ENCODE results near the gene TCF20. TPM values are rescaled to one million over a fixed set of nuclear protein-coding genes. Genes with fewer than 3 reads are reported as not detected.

Gene TCF20
- total RNA-seq (2022) (44.7 and 56.4 TPM in 2 replicates), Bru-seq, nascent RNA (percentile 75 among the genes with signal in this experiment), BruChase-seq, experiment 1, labeled RNA remaining after a 6-hour chase (percentile 80 among the genes with signal in this experiment), BruChase-seq, experiment 2, labeled RNA remaining after a 2-hour chase (percentile 80 among the genes with signal in this experiment)
- long read RNA-seq, full-length matches to known transcripts: 1 of 7 reads
- long read RNA-seq, partial matches to known transcripts: 0 of 7 reads
- long read RNA-seq, other reads (novel, unspliced or antisense): 6 of 7 reads

DNA sequence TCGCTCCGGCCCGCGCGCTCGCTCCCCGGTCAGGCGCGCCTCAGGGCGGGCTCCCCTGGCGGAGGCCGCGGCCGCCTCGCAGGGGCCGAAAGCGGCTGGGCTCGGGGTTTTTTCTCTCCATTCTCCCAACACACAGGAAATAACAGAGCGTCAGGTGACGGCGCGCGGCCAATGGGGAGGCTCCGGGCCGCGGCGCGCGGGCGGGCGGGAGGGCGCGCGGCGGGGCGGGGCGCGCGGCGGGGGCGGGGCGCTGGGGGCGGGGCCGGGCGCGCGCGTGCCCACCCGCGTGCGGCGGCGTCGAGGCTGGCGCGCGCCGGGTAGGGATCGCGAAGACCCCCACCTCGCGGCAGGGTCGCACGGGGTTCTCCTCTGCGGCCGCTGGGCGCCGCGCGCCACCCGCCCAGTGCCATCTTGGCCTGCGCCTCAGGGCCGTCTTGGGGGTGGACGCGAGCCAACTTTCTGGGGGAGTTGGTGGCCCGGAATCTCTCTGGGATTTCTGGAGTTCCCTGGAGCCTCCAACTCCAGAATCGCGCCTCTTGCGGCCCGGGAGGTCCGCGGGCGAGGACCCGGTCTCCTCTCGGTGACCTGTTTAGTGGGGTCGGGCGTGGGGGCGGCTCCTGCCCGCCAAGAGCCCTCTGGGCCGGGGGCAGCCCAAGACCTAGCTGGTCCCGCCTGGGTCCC is at the start of gene TCF20:
Gene TCF20 (minus strand): TSS at position 144 of the 681 bp plus-strand sequence. CDS start 55,348 bp downstream, outside the sequence.
- Mint-ChIP-seq H3K27ac (ENCODE audit: low read depth, unreplicated experiment) (peak within 1 kb of the TSS; percentile 79), H3K27me3 (ENCODE audit: insufficient read depth, unreplicated experiment) (no peaks in the 10 kb centered on the region), H3K4me1 (ENCODE audit: insufficient read depth, unreplicated experiment) (peaks cover 12% of the 10 kb centered on the region), H3K9me3 (ENCODE audit: unreplicated experiment) (no peaks in the 10 kb centered on the region), H3K4me3 (ENCODE audit: unreplicated experiment) (peak within 1 kb of the TSS; percentile 92), H3K36me3 (ENCODE audit: insufficient read depth, unreplicated experiment) (peaks cover 8% of the 10 kb centered on the region)
- TF ChIP-seq, protein P1, sequence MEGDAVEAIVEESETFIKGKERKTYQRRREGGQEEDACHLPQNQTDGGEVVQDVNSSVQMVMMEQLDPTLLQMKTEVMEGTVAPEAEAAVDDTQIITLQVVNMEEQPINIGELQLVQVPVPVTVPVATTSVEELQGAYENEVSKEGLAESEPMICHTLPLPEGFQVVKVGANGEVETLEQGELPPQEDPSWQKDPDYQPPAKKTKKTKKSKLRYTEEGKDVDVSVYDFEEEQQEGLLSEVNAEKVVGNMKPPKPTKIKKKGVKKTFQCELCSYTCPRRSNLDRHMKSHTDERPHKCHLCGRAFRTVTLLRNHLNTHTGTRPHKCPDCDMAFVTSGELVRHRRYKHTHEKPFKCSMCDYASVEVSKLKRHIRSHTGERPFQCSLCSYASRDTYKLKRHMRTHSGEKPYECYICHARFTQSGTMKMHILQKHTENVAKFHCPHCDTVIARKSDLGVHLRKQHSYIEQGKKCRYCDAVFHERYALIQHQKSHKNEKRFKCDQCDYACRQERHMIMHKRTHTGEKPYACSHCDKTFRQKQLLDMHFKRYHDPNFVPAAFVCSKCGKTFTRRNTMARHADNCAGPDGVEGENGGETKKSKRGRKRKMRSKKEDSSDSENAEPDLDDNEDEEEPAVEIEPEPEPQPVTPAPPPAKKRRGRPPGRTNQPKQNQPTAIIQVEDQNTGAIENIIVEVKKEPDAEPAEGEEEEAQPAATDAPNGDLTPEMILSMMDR (IDR thresholded peaks at IDR 0.05; ENCODE audit: unreplicated experiment): no peak
- no TSS peak for BruUV-seq (replicated peaks)
- CTCF ChIA-PET: no interaction called here
- peak; percentile 81 for DNase-seq (ENCODE audit: unreplicated experiment)
- POLR2A ChIA-PET: interaction anchor here (0.7 kb wide), 1 partner anchor 41 kb away, joined by 3 read pairs; no protein-coding TSS in a partner anchor
- intact Hi-C loops (cut with micrococcal nuclease): no loop called here

DNA sequence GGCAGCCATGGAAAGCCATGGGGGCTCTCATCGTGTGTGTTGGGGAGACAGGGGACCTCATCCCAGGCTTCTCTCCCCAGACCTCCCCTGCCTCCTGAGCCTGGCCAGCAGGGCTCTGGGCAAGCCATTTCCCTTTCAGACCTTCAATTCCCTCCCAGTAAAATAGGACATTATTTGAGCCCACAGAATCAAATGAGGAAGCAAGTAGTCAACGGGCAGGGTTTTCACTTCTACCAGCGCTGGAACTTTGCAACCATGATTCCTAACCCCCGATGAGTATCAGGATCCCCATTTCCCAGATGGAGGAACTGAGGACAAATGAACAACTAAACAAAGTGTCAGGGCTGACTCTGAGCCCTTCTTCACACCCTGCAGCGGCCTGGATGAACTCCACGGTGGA is 48.9 kb upstream of the TCF20 start:
- Mint-ChIP-seq H3K27me3 (ENCODE audit: insufficient read depth, unreplicated experiment) (no peaks in the 10 kb centered on the region), H3K4me1 (ENCODE audit: insufficient read depth, unreplicated experiment) (peaks cover 39% of the 10 kb centered on the region)
- no TSS peak for BruUV-seq (replicated peaks)

GRCh38 chr22:42318967-42319366 is 48.5 kb upstream of the TCF20 start:
- intact Hi-C loops (cut with micrococcal nuclease): no loop called here
- Mint-ChIP-seq H3K27me3 (ENCODE audit: insufficient read depth, unreplicated experiment) (no peaks in the 10 kb centered on the region), H3K4me3 (ENCODE audit: unreplicated experiment) (no peak overlapping the region), H3K9me3 (ENCODE audit: unreplicated experiment) (no peaks in the 10 kb centered on the region), H3K4me1 (ENCODE audit: insufficient read depth, unreplicated experiment) (peaks cover 42% of the 10 kb centered on the region), H3K36me3 (ENCODE audit: insufficient read depth, unreplicated experiment) (peaks cover 6% of the 10 kb centered on the region), H3K27ac (ENCODE audit: low read depth, unreplicated experiment) (no peak overlapping the region)
- TF ChIP-seq, protein P1 (IDR thresholded peaks at IDR 0.05; ENCODE audit: unreplicated experiment): no peak
- POLR2A ChIA-PET: interaction anchor here (0.7 kb wide), 1 partner anchor 46 kb away, joined by 3 read pairs; no protein-coding TSS in a partner anchor
- no TSS peak for BruUV-seq (replicated peaks)
- DNase-seq (ENCODE audit: unreplicated experiment): no peak
- CTCF ChIA-PET: interaction anchor here (1.0 to 1.4 kb wide), 2 partner anchors 38 to 86 kb away, joined by 3 to 4 read pairs; no protein-coding TSS in a partner anchor

More for the DNA sequence above, 48.9 kb upstream of the TCF20 start:
- no peak for DNase-seq (ENCODE audit: unreplicated experiment)
- CTCF ChIA-PET: no interaction called here
- TF ChIP-seq, protein P1 (IDR thresholded peaks at IDR 0.05; ENCODE audit: unreplicated experiment): no peak
- Mint-ChIP-seq H3K9me3 (ENCODE audit: unreplicated experiment) (no peaks in the 10 kb centered on the region), H3K27ac (ENCODE audit: low read depth, unreplicated experiment) (no peak overlapping the region), H3K4me3 (ENCODE audit: unreplicated experiment) (no peak overlapping the region), H3K36me3 (ENCODE audit: insufficient read depth, unreplicated experiment) (peaks cover 6% of the 10 kb centered on the region)
- intact Hi-C loops (cut with micrococcal nuclease): no loop called here
- POLR2A ChIA-PET: no interaction called here
